ES-I3 (cell line): Measurements from ENCODE around the gene MACO1.
"Not testable (repeated sequence)": the region's sequence is repeated elsewhere in the genome, so short reads cannot be mapped to it uniquely, and the experiment has no call there.

Experiments
- H3K36me3 ChIP-seq: 2 replicates; pipeline ENCODE4 v1.6.1; 2013; ENCODE audit warnings: mild to moderate bottlenecking, low read length, control low read depth, moderate library complexity; ENCODE audit not compliant: insufficient read depth
- H3K4me1 ChIP-seq: 2 replicates; pipeline ENCODE4 v1.6.1; 2013; ENCODE audit warnings: mild to moderate bottlenecking, control low read depth, low read length; ENCODE audit not compliant: insufficient read depth
- H3K9ac ChIP-seq: 2 replicates; pipeline ENCODE4 v1.6.1; 2013; ENCODE audit warnings: low read depth, mild to moderate bottlenecking, low read length, moderate library complexity
- H3K9me3 ChIP-seq: 2 replicates; pipeline ENCODE4 v1.6.1; 2013; ENCODE audit warnings: mild to moderate bottlenecking, low read length, moderate library complexity; ENCODE audit not compliant: control insufficient read depth, insufficient read depth

Gene MACO1

GRCh38 chr1:25430073-25430966 lies at the start of gene MACO1:
Gene MACO1, plus strand, starts transcription at chr1:25430897. Its CDS starts 202 bp downstream, at chr1:25431099.
- no peaks in the 10 kb centered on the region; the same call in 1 of the 2 replicates for H3K4me1 ChIP-seq
- H3K9me3 ChIP-seq = no peaks in the 10 kb centered on the region
- no peaks in the 10 kb centered on the region for H3K36me3 ChIP-seq
- peak within 1 kb of the TSS; percentile 73 for H3K9ac ChIP-seq

GRCh38 chr1:25382543-25382942 lies 48.2 kb upstream of the MACO1 start:
- not testable (repeated sequence) for H3K9ac ChIP-seq, H3K4me1 ChIP-seq

GRCh38 chr1:25383090-25383489 lies 47.6 kb upstream of the MACO1 start:
- H3K9me3 ChIP-seq, H3K36me3 ChIP-seq, H3K4me1 ChIP-seq, H3K9ac ChIP-seq: not testable (repeated sequence)

More at GRCh38 chr1:25382543-25382942, 48.2 kb upstream of the MACO1 start:
- H3K36me3 ChIP-seq, H3K9me3 ChIP-seq: not testable (repeated sequence)

- not testable (repeated sequence) for H3K36me3 ChIP-seq, H3K9me3 ChIP-seq, H3K9ac ChIP-seq, H3K4me1 ChIP-seq
These were observed 46.8 kb upstream of the MACO1 start for GRCh38 chr1:25383875-25384274.

- not testable (repeated sequence) for H3K4me1 ChIP-seq, H3K9me3 ChIP-seq, H3K36me3 ChIP-seq, H3K9ac ChIP-seq
These were observed 43.6 kb upstream of the MACO1 start for GRCh38 chr1:25387096-25387495.

DNA sequence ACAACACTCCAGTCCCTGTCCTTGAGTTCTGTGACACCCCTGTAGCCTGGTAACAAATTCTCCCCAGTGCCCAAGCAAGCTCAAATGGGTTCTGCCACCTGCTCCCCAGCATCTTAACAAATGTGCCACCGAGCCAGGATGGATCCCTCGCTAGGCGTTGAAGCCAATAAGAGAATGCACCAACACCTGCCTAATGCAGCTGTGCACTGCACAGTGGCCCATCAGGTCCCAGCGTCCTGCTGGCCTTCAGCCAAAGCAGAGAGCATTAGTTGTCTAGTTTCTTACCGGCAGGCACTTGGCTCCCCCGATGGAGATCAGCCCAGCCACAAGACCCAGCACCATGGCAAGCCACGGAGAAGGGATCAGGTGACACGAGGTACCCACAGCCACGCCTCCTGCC lies 42.0 kb upstream of the MACO1 start:
- H3K9ac ChIP-seq, H3K4me1 ChIP-seq, H3K9me3 ChIP-seq, H3K36me3 ChIP-seq: not testable (repeated sequence)

DNA sequence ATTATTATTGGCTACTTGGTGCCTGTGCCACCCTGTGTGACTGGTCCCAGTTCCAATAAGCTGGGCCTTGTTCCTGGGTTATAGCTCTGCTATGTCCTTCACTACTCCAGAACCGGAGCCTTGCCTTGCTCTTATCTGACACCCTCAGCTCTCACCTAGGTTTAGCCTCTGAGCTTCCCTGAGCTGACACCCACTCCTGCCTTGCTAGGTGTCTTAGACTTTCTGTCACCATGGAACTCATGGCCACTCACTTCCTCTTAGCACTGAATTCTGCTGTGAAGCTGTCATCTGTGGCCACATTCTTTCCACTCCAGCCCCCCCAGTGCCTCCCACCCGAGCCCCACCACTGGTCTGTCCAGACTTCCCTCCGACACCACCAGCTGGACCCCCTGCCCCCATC lies 41.0 kb upstream of the MACO1 start:
- H3K4me1 ChIP-seq, H3K36me3 ChIP-seq: not testable (repeated sequence)

DNA sequence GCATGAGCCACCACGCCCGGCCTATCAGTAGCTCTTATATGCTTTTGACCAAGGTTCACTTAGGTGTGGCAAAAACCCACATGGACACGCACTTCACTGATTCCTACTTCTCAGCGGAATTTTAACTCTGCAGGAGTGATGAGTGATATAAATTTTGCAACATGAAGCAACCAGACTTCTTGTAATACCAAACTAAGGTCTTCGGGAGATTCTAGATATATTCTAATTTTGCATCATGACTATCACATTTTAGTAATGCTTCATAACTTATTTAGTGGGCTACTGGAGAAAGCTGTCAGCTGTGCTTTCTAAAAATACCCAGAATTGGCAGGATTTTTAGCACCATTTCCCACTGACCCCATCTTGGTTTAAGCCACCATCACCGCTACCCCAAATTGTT lies 37.9 kb upstream of the MACO1 start:
- Histone ChIP-seq H3K36me3 (no peaks in the 10 kb centered on the region), H3K9me3 (no peaks in the 10 kb centered on the region), H3K9ac (no peak overlapping the region), H3K4me1 (no peaks in the 10 kb centered on the region)

More for the DNA sequence above, 41.0 kb upstream of the MACO1 start:
- not testable (repeated sequence) for H3K9ac ChIP-seq, H3K9me3 ChIP-seq

- not testable (repeated sequence) for H3K36me3 ChIP-seq, H3K9ac ChIP-seq, H3K9me3 ChIP-seq, H3K4me1 ChIP-seq
These were observed 33.1 kb upstream of the MACO1 start for GRCh38 chr1:25397549-25397948.

- not testable (repeated sequence) for H3K9ac ChIP-seq, H3K4me1 ChIP-seq, H3K9me3 ChIP-seq, H3K36me3 ChIP-seq
These were observed 32.6 kb upstream of the MACO1 start for GRCh38 chr1:25398079-25398478.

- H3K4me1 ChIP-seq, H3K36me3 ChIP-seq, H3K9me3 ChIP-seq, H3K9ac ChIP-seq: not testable (repeated sequence)
These were observed 27.5 kb upstream of the MACO1 start for GRCh38 chr1:25402947-25403803.

GRCh38 chr1:25405731-25406305 lies 24.9 kb upstream of the MACO1 start:
- not testable (repeated sequence) for H3K9ac ChIP-seq, H3K4me1 ChIP-seq, H3K9me3 ChIP-seq, H3K36me3 ChIP-seq

DNA sequence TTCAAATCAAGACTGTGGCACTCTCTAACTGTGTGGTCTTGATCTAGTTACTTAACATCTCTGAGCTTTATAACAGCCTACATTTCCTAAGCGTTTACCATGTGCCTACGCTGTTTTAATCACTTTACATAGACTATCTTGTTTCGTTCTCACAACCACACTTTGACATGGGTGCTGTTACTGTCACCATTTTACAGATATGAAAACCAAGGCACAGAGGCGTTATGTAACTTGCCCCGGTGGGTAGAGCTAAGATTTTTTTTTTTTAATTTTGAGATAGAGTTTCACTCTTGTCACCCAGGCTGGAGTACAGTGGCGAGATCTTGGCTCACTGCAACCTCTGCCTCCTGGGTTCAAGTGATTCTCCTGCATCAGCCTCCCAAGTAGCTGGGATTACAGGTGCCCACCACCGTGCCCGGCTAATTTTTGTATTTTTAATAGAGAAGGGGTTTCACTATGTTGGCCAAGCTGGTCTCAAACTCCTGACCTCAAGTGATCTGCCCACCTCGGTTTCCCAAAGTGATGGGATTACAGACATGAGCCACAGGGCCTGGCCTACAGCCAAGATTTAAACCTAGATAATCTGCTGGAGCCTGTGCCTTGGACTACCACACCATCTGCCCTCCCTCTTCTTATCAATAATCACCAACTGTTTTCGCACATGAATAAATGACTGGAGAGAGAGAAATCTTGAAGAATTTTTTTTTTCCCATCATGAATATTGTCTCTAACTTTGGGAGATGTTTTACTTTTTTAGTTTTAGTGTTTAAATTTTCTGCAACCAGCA lies 20.9 kb upstream of the MACO1 start:
- not testable (repeated sequence) for H3K4me1 ChIP-seq, H3K9me3 ChIP-seq, H3K36me3 ChIP-seq, H3K9ac ChIP-seq
